ENCODE data around the gene CYBA.
A peak's percentile ranks its signal among the peaks of the same experiment; 100 is the strongest.
"Not testable (repeated sequence)": the region's sequence is repeated elsewhere in the genome, so short reads cannot be mapped to it uniquely, and the experiment has no call there.

CYBA gene

GRCh38 chr16:88609426-88609825 is 41.4 kb downstream of the CYBA start:
- DNase-seq = not testable (repeated sequence)

GRCh38 chr16:88608076-88608475 is 42.8 kb downstream of the CYBA start:
- DNase-seq = no peak

GRCh38 chr16:88606148-88606757 is 44.6 kb downstream of the CYBA start:
- DNase-seq = no peak

- DNase-seq = no peak
Measured at GRCh38 chr16:88605186-88606147, 45.4 kb downstream of the CYBA start.

- no peak for DNase-seq
Measured at GRCh38 chr16:88602091-88602490, 48.8 kb downstream of the CYBA start.

GRCh38 chr16:88601313-88602036 is 49.4 kb downstream of the CYBA start:
- no peak for DNase-seq

- DNase-seq = no peak
Measured at GRCh38 chr16:88600539-88600896, 50.3 kb downstream of the CYBA start.

- DNase-seq = no peak
Measured at GRCh38 chr16:88599825-88600538, 50.9 kb downstream of the CYBA start.

GRCh38 chr16:88599092-88599733 is 51.6 kb downstream of the CYBA start:
- no peak for DNase-seq

- no peak for DNase-seq
Measured at GRCh38 chr16:88597856-88598491, 52.9 kb downstream of the CYBA start.

- DNase-seq = peak in 1 of 5 experiments; percentile 38
Measured at GRCh38 chr16:88596483-88596882, 54.4 kb downstream of the CYBA start.

GRCh38 chr16:88595921-88596320 is 54.9 kb downstream of the CYBA start:
- no peak for DNase-seq

- no peak for DNase-seq
Measured at GRCh38 chr16:88595101-88595500, 55.8 kb downstream of the CYBA start.

GRCh38 chr16:88593910-88594309 is 56.9 kb downstream of the CYBA start:
- DNase-seq = no peak

- no peak for DNase-seq
Measured at GRCh38 chr16:88593489-88593888, 57.4 kb downstream of the CYBA start.

All from T-helper 2 cell (primary cell).